NCI-H1436 (cell line): ENCODE data around the gene TRIOBP.
"Not testable (repeated sequence)": the region's sequence is repeated elsewhere in the genome, so short reads cannot be mapped to it uniquely, and the experiment has no call there.

ENCODE experiments used
- DNase-seq: peaks from one replicate; lab custom pipeline; 2025; lab: John Stamatoyannopoulos, UW

TRIOBP gene

DNA sequence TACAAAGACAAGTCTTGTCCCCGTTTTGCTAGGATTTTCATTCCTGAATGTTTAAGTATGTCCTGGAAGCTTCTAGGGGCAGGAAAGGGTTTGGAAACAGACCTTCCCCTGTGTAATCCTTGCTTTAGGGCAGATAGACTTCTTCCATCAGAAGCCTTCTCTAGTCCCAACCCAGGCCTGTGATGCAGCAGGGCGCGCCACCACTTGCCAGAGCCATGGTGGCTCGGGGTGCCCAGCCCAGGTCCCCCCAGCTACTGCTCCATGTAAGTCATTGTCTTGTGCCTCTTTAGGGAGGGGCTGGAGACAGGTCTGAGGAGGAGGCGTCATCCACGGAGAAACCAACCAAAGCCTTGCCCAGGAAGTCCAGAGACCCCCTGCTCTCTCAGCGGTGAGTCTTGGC lies 6.4 kb upstream of the TRIOBP start:
- DNase-seq, result no peak

DNA sequence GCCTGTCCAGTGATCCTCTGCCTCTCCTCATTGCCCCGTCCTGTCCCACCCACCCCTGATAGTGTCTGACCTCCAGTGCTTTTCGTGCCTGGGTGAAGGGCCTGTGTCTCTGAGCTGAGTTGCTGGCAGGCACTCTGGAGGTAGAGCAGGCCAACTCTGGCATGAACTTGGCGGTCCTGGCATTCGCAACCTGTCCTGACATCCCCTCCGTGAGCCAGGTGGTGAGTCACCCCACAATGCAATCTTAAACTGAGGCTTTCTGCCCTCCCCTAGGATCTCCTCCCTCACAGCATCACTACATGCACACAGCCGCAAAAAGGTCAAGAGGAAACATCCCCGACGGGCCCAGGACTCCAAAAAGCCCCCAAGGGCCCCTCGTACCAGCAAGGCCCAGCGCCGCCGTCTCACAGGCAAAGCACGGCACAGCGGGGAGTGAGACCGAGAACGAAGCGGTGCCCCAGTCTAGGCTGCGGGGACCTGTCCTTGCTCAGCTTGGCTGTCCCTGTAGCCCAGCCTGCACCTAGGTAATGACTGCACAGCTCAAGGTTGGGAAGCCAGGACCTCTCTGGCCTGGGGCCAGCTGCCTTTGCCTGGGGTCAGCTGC lies 5.8 kb upstream of the TRIOBP start:
- no peak for DNase-seq

DNA sequence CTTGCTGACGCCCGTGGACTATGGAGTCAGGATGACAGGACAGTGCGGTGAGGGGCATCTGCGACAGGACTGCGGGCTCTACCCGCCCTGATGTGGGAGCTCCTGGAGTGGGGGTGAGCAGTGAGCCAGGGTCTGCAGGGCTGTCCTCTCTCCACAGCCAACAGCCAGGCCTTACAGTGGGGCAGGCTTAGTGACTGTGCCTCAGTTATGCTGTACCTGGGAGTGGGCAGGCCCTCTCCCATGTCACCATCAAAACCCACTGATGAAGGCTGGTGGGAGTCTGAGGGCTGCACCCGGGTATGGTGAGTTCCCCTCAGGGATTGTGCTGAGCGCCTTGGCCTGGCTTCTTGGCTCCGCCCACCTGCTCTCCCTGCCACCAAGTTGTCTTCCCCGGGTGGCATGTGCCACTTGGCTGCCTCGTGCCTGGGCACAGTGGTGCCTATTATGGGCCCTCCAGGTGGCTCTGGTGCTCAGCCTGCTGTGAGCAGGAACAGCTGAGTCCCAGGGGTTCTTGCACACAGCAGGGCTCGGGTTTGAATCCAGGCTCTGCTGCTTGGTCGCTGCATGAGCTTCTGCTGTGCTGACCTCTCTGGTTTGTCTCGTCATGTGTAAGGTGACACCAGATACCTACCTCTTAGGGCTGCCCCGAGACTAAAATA lies 4.1 kb upstream of the TRIOBP start:
- DNase-seq, result no peak

DNA sequence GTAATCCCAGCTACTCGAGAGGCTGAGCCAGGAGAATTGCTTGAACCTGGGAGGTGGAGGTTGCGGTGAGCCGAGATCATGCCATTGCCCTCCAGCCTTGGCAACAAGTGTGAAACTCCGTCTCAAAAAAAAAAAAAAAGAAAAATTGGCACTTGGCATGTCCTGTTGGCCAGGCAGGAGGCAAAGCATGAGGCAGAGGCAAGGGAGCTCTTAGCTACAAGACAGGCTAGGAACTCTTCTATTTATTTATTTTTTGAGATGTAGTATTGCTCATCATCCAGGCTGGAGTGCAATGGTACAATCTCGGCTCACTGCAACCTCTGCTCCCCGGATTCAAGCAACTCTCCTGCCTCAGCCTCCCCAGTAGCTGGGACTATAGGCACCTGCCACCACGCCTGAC lies 2.7 kb upstream of the TRIOBP start:
- not testable (repeated sequence) for DNase-seq

DNA sequence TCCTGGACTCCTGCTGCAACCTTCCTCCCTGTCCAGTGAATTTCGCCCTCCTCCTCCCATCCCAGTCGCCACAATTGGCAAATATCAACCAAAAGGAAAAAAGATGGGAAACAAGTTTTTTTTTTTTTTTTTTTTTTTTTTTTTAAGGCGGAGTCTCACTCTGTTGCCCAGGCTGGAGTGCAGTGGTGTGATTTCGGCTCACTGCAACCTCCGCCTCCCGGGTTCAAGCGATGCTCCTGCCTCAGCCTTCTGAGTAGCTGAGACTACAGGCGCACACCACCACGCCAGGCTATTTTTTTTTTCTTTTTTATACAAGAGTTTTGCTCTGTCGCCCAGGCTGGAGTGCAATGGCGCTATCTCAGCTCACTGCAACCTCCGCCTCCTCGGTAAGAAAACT lies 590 bp upstream of the TRIOBP start:
- not testable (repeated sequence) for DNase-seq

DNA sequence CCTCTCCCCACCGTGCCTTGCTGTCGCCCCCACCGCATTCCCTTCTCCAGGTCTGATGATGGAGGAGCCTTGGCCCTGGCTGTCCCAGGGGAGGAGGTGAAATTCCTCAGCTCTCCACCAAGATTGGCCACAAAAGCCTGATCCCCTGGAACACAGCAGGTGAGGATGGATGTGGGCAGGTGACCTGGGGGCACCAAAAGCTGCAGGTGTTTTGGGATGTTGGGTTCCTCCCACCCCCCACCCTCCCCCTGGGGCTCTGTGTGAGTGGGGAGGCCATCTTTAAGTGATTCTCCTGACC lies 639 bp downstream of the TRIOBP start:
- no peak for DNase-seq

DNA sequence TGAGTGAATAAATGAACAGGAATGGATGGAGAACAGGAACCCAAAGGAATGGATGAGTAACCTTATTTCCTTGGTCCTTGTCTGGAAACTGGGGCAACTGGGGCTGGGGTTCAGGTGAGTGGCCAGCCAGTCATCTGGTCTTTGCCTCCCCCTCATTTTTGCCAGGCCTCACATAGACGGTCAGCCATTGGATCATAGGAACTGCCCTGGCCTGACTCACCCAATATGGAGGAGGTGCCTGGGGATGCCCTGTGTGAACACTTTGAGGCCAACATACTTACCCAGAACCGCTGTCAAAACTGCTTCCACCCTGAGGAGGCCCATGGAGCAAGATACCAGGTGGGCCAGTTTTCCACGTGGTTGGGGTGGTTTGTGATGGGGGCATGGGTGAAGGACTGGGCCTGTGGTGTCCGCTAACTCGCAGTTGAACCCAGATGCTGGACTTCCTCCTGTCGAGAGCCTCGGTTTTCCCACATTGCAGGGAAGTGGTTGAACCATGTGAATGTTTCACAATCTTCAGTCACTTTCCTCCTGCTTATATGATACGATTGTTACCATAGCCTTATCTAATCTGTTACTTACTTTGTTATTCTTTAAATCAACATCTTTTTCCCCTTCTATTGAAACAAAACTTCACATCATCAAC lies 4.4 kb downstream of the TRIOBP start:
- no peak for DNase-seq

DNA sequence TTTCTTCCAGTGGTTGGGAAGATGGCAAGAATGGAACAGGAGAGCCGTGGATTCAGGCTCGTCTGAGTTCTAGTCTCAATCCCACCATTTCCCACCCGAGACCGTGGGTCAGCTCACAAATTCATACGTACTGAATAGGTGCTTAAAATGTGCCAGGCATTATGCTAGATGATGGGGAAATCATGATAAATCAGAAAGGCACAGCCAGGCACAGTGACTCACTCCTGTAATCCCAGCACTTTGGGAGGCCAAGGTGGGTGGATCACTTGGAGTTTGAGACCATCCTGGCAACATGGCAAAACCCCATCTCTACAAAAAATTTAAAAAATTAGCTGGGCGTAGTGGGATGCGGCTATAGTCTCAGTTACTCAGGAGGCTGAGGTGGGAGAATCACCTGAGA lies 7.1 kb downstream of the TRIOBP start:
- DNase-seq, result no peak

DNA sequence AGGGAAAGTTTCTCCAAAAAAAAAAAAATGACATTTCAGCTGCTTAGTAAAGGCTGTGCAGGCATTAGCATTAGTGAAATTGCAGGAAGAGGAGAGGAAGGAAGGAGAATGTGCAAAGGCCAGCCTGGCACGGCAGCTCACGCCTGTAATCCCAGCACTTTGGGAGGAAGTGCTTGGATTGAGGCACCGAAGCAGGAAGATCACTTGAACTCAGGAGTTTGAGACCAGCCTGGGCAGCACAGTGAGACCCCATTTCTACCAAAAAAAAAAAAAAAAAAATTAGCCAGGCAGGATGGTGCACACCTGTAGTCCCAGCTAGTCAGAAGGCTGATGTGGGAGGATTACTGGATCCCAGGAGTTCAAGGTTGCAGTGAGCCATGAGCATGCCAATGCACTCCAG lies 7.8 kb downstream of the TRIOBP start:
- no peak for DNase-seq

DNA sequence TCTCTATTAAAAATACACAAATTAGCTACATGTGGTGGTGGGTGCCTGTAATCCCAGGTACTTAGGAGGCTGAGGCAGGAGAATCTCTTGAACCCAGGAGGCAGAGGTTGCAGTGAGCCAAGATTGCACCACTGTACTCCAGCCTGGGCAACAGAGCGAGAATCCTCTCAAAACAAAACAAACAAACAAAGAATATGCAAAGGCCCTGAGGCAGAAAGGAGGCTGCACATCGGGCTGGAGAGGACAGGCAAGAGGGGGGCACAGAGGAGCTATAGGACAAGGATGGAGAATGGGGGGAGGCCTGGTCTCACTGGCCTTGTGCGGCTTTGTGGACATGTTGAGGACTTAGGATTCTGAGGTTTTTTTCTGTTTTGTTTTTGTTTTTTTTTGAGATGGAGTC lies 8.4 kb downstream of the TRIOBP start:
- no peak for DNase-seq

DNA sequence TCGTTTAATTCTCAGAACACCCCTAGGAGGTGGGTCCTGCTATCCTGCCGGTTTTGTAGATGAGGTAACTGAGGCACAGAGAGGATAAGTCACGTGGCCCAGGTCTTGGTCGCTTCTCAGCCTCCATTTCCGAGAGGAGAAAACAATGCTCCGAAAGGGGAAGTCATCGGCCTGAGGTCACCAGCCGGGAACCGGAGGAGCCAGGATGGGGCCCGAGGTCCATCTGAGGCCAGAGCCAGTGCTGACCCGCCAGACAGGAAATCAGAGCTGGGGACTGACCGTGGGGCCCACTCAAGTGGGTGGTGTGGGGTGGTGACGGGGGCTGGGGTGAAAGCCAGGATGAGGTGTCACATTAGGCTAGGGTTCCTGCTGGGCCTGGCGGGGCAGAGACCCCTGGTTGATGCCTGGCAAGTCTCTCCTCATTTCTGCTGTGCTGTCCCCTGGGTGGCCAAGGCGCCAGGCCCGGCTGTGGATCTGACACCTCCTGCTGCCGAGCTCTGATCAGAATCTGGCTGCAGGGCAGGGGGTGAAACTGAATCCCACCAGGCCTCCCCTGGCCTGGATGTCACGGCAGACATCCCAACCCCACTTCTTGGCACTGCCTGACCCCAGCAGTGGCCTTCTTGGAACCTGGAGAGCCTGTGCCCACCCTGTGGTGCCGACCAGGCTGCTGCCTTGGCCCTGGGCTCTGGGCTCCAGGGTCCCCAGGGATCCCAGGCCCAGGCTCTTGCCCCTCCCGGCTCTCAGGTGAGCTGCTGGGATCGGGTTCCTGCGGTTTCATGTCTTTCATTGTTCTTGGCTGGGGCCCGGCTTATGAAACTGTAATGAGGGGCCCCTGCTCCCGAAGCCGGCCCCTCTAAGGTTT lies 12.0 kb downstream of the TRIOBP start:
- no peak for DNase-seq

DNA sequence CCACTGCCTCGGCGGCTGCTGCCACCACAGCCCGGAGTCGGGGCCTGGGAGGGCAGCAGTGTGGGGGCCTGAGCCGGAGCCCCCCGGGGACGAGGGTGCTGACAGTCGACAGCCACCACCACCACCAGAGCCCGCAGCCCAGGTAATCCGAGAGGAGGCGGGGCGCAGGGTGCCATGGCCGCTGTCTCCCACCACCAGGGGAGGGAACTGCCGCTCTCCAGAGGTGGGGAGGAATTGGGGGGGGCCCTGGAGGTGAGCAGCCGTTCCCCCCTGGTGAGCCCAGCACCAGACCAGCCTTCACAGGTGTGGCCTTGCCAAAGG lies 12.6 kb downstream of the TRIOBP start:
- no peak for DNase-seq

DNA sequence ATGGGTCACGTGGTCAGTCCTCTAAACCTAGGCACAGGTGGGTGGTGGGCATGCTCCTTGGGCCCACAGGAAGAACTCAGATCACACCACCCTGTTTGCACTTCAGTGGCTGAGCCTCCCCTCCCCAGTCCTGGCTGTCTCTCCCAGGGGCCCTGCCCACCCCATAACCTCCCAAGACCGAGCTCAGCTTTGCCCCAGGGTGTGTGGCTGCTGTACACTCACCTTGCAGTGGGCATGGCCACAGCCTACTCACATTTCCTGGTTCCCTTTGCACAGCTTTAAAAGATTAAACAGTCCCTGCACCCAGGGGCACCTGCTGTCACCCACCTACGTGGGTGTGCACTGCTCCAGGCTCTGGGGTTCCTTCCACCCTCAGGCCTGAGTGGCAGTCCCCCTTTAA lies 13.8 kb downstream of the TRIOBP start:
- no peak for DNase-seq

DNA sequence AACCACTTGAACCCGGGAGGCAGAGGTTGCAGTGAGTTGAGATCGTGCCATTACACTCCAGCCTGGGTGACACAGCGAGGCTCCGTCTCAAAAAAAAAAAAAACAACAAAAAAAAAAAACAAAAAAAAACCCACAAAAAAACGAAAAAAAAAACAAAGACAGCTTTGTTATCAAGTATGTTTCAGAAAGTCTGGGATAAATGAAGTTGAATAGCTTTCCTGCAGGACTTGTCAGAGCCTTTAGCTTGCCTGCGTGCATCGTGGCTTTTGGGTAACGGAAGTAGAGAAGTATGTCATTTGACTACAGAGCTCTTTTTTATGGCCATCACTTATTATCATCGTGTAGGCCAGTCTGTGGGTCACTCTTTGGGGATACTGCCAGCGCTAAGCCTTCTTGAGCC lies 14.6 kb downstream of the TRIOBP start:
- DNase-seq, result no peak

DNA sequence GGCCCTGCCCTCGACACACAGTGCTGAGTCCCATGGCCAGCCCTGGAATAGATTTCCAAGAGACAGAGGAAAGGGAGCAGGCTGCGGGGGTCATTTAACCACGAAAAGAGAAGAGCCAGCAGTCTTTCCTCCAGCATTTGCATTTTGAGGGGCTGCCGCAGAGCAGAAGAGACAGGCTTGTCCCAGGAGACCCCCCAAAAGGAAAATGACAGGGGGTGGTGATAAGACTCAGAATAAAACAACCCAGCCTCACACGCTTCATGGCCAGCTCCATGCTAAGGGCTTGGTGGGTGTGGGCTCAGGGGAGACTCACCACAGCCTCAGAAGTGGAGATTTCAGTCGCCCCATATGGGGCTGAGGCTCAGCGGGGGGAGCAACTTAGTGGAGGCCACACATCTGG lies 16.9 kb downstream of the TRIOBP start:
- DNase-seq, result no peak

DNA sequence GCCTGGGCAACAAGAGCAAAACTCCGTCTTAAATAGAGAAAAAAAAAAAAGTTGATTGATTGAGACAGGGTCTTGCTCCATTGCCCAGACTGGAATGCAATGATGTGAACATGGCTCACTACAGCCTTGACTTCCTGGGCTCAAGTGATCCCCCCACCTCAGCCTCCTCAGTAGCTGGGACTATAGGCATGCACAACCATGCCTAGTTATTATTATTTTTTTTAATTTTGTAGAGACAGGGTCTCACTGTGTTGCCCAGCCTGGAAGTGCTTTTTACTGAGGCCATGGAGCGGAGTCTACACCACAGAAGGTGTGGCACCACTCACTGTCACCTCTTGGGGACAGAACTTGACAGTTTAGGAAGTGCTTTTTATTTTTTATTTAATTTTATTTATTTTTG lies 17.8 kb downstream of the TRIOBP start:
- no peak for DNase-seq

DNA sequence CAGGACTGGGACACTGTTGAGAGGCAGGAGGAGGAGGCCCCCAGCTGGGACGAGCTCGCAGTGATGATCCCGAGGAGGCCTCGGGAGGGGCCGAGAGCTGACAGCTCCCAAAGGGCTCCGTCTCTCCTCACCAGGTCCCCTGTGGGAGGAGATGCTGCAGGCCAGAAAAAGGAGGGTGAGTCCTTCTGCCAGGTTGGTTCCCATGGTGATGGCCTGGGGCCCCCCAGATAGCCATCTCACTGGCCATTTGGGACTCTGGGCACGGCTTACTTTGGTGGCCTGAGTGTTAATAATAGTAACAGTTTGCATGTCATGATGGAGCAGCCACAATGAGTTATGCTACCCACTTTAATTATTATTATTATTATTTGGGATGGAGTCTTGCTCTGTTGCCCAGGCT lies 18.9 kb downstream of the TRIOBP start:
- no peak for DNase-seq

DNA sequence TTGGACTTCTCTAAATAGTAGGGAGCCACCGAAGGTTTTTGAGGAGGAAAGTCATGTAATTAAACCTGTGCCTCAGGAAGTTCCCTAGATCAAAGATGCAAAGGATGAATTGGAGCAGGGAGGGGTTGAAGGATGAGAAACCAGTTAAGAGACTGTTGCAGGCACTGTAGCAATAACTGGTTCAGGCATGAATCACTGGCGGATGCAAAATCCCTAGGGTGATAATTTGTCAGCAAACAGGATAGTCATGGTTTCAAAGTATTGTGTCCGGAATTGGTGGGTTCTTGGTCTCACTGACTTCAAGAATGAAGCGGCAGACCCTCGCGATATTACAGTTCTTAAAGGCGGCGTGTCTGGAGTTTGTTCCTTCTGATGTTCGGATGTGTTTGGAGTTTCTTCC lies 19.9 kb downstream of the TRIOBP start:
- no peak for DNase-seq

DNA sequence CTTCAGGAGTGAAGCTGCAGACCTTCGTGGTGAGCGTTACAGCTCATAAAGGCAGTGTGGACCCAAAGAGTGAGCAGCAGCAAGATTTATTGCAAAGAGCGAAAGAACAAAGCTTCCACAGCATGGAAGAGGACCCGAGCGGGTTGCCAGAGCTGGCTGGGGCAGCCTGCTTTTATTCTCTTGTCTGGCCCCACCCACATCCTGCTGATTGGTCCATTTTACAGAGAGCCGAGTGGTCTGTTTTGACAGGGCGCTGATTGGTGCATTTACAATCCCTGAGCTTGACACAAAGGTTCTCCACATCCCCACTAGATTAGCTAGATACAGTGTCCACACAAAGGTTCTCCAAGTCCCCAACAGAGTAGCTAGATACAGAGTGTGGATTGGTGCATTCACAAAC lies 20.4 kb downstream of the TRIOBP start:
- not testable (repeated sequence) for DNase-seq

DNA sequence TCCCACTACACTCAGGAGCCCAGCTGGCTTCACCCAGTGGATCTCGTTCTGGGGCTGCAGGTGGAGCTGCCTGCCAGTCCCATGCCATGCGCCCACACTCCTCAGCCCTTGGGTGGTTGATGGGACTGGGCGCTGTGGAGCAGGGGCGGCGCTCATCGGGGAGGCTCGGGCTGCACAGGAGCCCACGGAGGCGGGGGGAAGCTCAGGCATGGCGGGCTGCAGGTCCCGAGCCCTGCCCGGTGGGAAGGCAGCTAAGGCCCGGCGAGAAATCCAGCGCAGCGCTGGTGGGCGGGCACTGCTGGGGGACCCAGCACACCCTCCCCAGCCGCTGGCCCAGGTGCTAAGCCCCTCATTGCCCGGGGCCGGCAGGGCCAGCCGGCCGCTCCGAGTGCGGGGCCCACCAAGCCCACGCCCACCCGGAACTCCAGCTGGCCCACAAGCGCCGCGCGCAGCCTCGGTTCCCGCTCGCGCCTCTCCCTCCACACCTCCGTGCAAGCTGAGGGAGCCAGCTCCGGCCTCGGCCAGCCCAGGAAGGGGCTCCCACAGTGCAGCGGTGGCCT lies 21.0 kb downstream of the TRIOBP start:
- not testable (repeated sequence) for DNase-seq

DNA sequence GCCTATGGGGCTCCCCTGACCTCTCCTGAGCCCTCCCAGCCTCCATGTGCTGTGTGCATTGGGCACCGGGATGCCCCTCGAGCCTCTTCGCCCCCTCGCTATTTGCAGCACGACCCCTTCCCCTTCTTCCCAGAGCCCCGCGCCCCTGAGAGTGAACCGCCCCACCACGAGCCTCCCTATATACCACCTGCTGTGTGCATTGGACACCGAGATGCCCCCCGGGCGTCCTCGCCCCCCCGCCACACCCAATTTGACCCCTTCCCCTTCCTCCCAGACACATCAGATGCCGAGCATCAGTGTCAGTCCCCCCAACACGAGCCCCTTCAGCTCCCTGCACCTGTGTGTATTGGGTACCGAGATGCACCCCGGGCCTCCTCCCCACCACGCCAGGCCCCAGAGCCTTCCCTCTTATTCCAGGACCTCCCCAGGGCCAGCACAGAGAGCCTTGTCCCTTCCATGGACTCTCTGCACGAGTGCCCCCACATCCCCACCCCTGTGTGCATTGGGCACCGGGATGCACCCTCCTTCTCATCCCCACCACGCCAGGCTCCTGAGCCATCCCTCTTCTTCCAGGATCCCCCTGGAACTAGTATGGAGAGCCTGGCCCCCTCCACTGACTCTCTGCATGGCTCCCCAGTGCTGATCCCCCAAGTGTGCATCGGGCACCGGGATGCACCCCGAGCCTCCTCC lies 28.8 kb downstream of the TRIOBP start:
- no peak for DNase-seq

DNA sequence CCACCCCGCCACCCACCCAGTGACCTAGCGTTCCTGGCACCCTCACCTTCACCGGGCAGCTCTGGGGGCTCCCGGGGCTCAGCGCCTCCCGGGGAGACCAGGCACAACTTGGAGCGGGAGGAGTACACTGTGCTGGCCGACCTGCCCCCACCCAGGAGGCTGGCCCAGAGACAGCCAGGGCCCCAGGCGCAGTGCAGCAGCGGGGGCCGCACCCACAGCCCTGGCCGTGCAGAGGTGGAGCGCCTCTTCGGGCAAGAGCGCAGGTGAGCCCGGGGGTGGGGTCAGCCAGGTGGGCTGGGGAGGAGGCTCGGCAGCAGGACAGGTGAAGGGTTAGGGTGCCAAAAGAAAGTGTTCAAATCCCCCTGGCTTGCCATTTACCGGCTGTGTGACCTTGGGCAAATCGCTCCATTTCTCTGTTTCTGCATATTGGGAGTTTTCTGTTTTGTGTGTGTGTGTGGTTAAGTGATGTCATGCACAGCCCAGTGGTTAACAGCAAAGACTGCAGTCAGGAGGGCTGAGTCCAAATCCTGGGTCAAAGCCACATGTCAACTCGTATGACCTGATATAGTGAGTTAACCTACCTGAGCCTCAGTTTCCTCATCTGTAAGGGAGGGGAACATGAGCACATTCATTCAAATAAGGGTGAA lies 29.5 kb downstream of the TRIOBP start:
- DNase-seq, result no peak
